Adipocyte (in vitro differentiated cells): Measurements from ENCODE around the gene JADE2.
"Not testable (repeated sequence)": the region's sequence is repeated elsewhere in the genome, so short reads cannot be mapped to it uniquely, and the experiment has no call there.

ENCODE experiments used
- DNase-seq: peaks from one replicate; pipeline ENCODE4 v3.0.0-alpha.2; 2015; ENCODE audit warnings: low read depth
- H3K27me3 ChIP-seq: replicated peaks from 2 replicates; pipeline ENCODE4 v1.7.0; 2013; ENCODE audit warnings: mild to moderate bottlenecking, low read length, moderate library complexity; ENCODE audit not compliant: control insufficient read depth, insufficient read depth
- H3K36me3 ChIP-seq: 2 replicates; pipeline ENCODE4 v1.7.0; 2013; ENCODE audit warnings: low read length, mild to moderate bottlenecking, moderate library complexity; ENCODE audit not compliant: control insufficient read depth, insufficient read depth, severe bottlenecking
- H3K4me1 ChIP-seq: 2 replicates; pipeline ENCODE4 v1.7.0; 2013; ENCODE audit warnings: mild to moderate bottlenecking, low read length, moderate library complexity; ENCODE audit not compliant: control insufficient read depth, insufficient read depth
- H3K4me3 ChIP-seq: 2 replicates; pipeline ENCODE4 v1.7.0; 2013; ENCODE audit warnings: mild to moderate bottlenecking, low read length, moderate library complexity
- H3K9ac ChIP-seq: 2 replicates; pipeline ENCODE4 v1.7.0; 2013; ENCODE audit warnings: mild to moderate bottlenecking, low read length, moderate library complexity
- H3K9me3 ChIP-seq: 2 replicates; pipeline ENCODE4 v1.7.0; 2013; ENCODE audit warnings: mild to moderate bottlenecking, low read length, moderate library complexity; ENCODE audit not compliant: control insufficient read depth

Gene JADE2

GRCh38 chr5:134509308-134510040 lies 16.0 kb upstream of the JADE2 start:
- Histone ChIP-seq H3K4me3 (no peak overlapping the region), H3K36me3 (no peaks in the 10 kb centered on the region), H3K9me3 (no peaks in the 10 kb centered on the region), H3K4me1 (peaks cover 53% of the 10 kb centered on the region), H3K9ac (no peak overlapping the region), H3K27me3 (no peaks in the 10 kb centered on the region)
- peak; percentile 33 for DNase-seq

- Histone ChIP-seq H3K36me3 (no peaks in the 10 kb centered on the region), H3K4me3 (no peak overlapping the region), H3K27me3 (no peaks in the 10 kb centered on the region), H3K4me1 (peaks cover 45% of the 10 kb centered on the region), H3K9ac (peak overlapping the region; percentile 21), H3K9me3 (no peaks in the 10 kb centered on the region)
- peak; percentile 6 for DNase-seq
These were observed 14.3 kb upstream of the JADE2 start for GRCh38 chr5:134510970-134511795.

GRCh38 chr5:134511796-134512660 lies 13.4 kb upstream of the JADE2 start:
- Histone ChIP-seq H3K4me3 (no peak overlapping the region), H3K27me3 (no peaks in the 10 kb centered on the region)
- DNase-seq, result peak; percentile 49

GRCh38 chr5:134512661-134512999 lies 12.8 kb upstream of the JADE2 start:
- Histone ChIP-seq H3K9ac (peak overlapping the region; percentile 35), H3K9me3 (no peaks in the 10 kb centered on the region), H3K36me3 (no peaks in the 10 kb centered on the region), H3K27me3 (no peaks in the 10 kb centered on the region), H3K4me1 (peaks cover 35% of the 10 kb centered on the region), H3K4me3 (no peak overlapping the region)
- no peak for DNase-seq

More at GRCh38 chr5:134511796-134512660, 13.4 kb upstream of the JADE2 start:
- Histone ChIP-seq H3K36me3 (no peaks in the 10 kb centered on the region), H3K9ac (peak overlapping the region; percentile 35), H3K4me1 (peaks cover 37% of the 10 kb centered on the region), H3K9me3 (no peaks in the 10 kb centered on the region)

- Histone ChIP-seq H3K9me3 (no peaks in the 10 kb centered on the region), H3K9ac (no peak overlapping the region), H3K4me3 (no peak overlapping the region), H3K4me1 (peaks cover 19% of the 10 kb centered on the region), H3K36me3 (no peaks in the 10 kb centered on the region), H3K27me3 (no peaks in the 10 kb centered on the region)
- DNase-seq, result no peak
These were observed 9.7 kb upstream of the JADE2 start for GRCh38 chr5:134515801-134516200.

GRCh38 chr5:134516984-134517383 lies 8.5 kb upstream of the JADE2 start:
- not testable (repeated sequence) for H3K9me3 ChIP-seq, H3K4me1 ChIP-seq, H3K27me3 ChIP-seq, H3K36me3 ChIP-seq, DNase-seq, H3K9ac ChIP-seq, H3K4me3 ChIP-seq

GRCh38 chr5:134517553-134517952 lies 7.9 kb upstream of the JADE2 start:
- no peak overlapping the region for H3K4me3 ChIP-seq
- no peak overlapping the region for H3K9ac ChIP-seq
- DNase-seq, result no peak
- no peaks in the 10 kb centered on the region for H3K9me3 ChIP-seq
- no peaks in the 10 kb centered on the region for H3K36me3 ChIP-seq
- peaks cover 2% of the 10 kb centered on the region for H3K4me1 ChIP-seq
- H3K27me3 ChIP-seq, result no peaks in the 10 kb centered on the region

GRCh38 chr5:134519989-134520388 lies 5.5 kb upstream of the JADE2 start:
- no peak overlapping the region for H3K4me3 ChIP-seq
- peaks cover 11% of the 10 kb centered on the region for H3K4me1 ChIP-seq
- H3K9ac ChIP-seq, result no peak overlapping the region
- H3K27me3 ChIP-seq, result no peaks in the 10 kb centered on the region
- H3K36me3 ChIP-seq, result no peaks in the 10 kb centered on the region
- no peak for DNase-seq
- no peaks in the 10 kb centered on the region for H3K9me3 ChIP-seq

GRCh38 chr5:134521841-134522240 lies 3.6 kb upstream of the JADE2 start:
- no peaks in the 10 kb centered on the region for H3K9me3 ChIP-seq
- H3K4me3 ChIP-seq, result no peak overlapping the region
- H3K9ac ChIP-seq, result no peak overlapping the region
- no peaks in the 10 kb centered on the region for H3K36me3 ChIP-seq
- DNase-seq, result no peak
- H3K4me1 ChIP-seq, result peaks cover 11% of the 10 kb centered on the region
- H3K27me3 ChIP-seq, result no peaks in the 10 kb centered on the region

- no peaks in the 10 kb centered on the region for H3K36me3 ChIP-seq
- H3K4me3 ChIP-seq, result peak overlapping the region; percentile 96
- peak overlapping the region; percentile 100 for H3K9ac ChIP-seq
- H3K27me3 ChIP-seq, result no peaks in the 10 kb centered on the region
- DNase-seq, result peak; percentile 33
- peaks cover 22% of the 10 kb centered on the region for H3K4me1 ChIP-seq
- H3K9me3 ChIP-seq, result no peaks in the 10 kb centered on the region
These were observed 1.8 kb upstream of the JADE2 start for GRCh38 chr5:134523543-134524271.
